Neural progenitor cell (in vitro differentiated cells): Measurements from ENCODE around the gene CD200R1. TPM values are rescaled to one million over a fixed set of nuclear protein-coding genes. Genes with fewer than 3 reads are reported as not detected.
A peak's percentile ranks its signal among the peaks of the same experiment; 100 is the strongest.

Source experiments
- DNase-seq: peaks from one replicate; pipeline ENCODE4 v3.0.0-alpha.2; 2016; ENCODE audit warnings: low spot score
- H2AFZ ChIP-seq: fragments of 200-600 bp; sonication (generic); replicated peaks from 2 replicates; pipeline ENCODE4 v1.6.1; 2016; ENCODE audit warnings: antibody characterized with exemption
- H3F3A ChIP-seq: fragments of 200-600 bp; sonication (generic); 2 replicates; pipeline ENCODE4 v1.6.1; 2016; ENCODE audit warnings: antibody characterized with exemption, low read depth
- H3K27ac ChIP-seq: fragments of 200-600 bp; sonication (generic); 2 replicates; pipeline ENCODE4 v1.5.1; 2016; ENCODE audit warnings: mild to moderate bottlenecking
- H3K27me3 ChIP-seq: fragments of 200-600 bp; sonication (generic); 2 replicates; pipeline ENCODE4 v1.6.1; 2016; ENCODE audit warnings: mild to moderate bottlenecking, moderate library complexity
- H3K36me3 ChIP-seq: fragments of 200-600 bp; sonication (generic); 2 replicates; pipeline ENCODE4 v1.5.1; 2016
- H3K4me1 ChIP-seq: fragments of 200-600 bp; sonication (generic); 2 replicates; pipeline ENCODE4 v1.6.1; 2016; ENCODE audit warnings: mixed run types
- H3K4me2 ChIP-seq: fragments of 200-600 bp; sonication (generic); 2 replicates; pipeline ENCODE4 v1.6.1; 2016
- H3K4me3 ChIP-seq: fragments of 200-600 bp; sonication (generic); 2 replicates; pipeline ENCODE4 v1.5.1; 2016
- H3K79me2 ChIP-seq: fragments of 200-600 bp; sonication (generic); 2 replicates; pipeline ENCODE4 v1.6.1; 2016; ENCODE audit warnings: low read depth
- H3K9ac ChIP-seq: fragments of 200-600 bp; sonication (generic); 2 replicates; pipeline ENCODE4 v1.6.1; 2016
- H3K9me3 ChIP-seq: fragments of 200-600 bp; sonication (generic); 2 replicates; pipeline ENCODE4 v1.5.1; 2016; ENCODE audit warnings: low read depth
- H4K20me1 ChIP-seq: fragments of 200-600 bp; sonication (generic); 2 replicates; pipeline ENCODE4 v1.6.1; 2016; ENCODE audit warnings: low read depth
- H3K27ac Mint-ChIP-seq: 3 replicates; pipeline ENCODE4 v1.8.0; 2021; ENCODE audit warnings: mixed read lengths
- H3K27me3 Mint-ChIP-seq: 2 replicates; pipeline ENCODE4 v1.8.0; 2022; ENCODE audit warnings: low read depth, mild to moderate bottlenecking, inconsistent platforms, moderate library complexity, mixed read lengths; ENCODE audit not compliant: insufficient read depth
- H3K36me3 Mint-ChIP-seq: 3 replicates; pipeline ENCODE4 v1.8.0; 2021; ENCODE audit warnings: mixed read lengths
- H3K4me1 Mint-ChIP-seq: 3 replicates; pipeline ENCODE4 v1.8.0; 2021; ENCODE audit warnings: mixed read lengths
- H3K4me3 Mint-ChIP-seq: 3 replicates; pipeline ENCODE4 v1.8.0; 2021; ENCODE audit warnings: mild to moderate bottlenecking, moderate library complexity, mixed read lengths
- H3K9me3 Mint-ChIP-seq: 3 replicates; pipeline ENCODE4 v1.8.0; 2020; ENCODE audit warnings: mixed read lengths
- CTCF ChIP-seq: fragments of 200-600 bp; sonication (generic); IDR thresholded peaks from 2 replicates; pipeline ENCODE4 v1.5.1; 2017; ENCODE audit warnings: antibody characterized with exemption, mild to moderate bottlenecking
- EZH2 ChIP-seq: fragments of 200-600 bp; sonication (generic); IDR thresholded peaks from 2 replicates; pipeline ENCODE4 v1.6.1; 2017; ENCODE audit warnings: antibody characterized with exemption, mild to moderate bottlenecking, moderate library complexity
- EZH2phosphoT487 ChIP-seq: fragments of 200-600 bp; sonication (generic); IDR thresholded peaks from 2 replicates; pipeline ENCODE4 v1.6.1; 2017; ENCODE audit warnings: antibody characterized with exemption
- total RNA-seq: library from RNA; depleted of rRNA; stranded (reverse); fragments of >200 nt; gene quantifications from 2 replicates; pipeline ENCODE4 v1.2.3, GENCODE V29; 2015; ENCODE audit warnings: low replicate concordance

The CD200R1 gene
- total RNA-seq, 1 donor from 2014 or later = not detected

GRCh38 chr3:112990672-112991602 is 16.0 kb upstream of the CD200R1 start, which contains the start of gene GTPBP8:
TSS of gene GTPBP8 (plus strand) at chr3:112990984. CDS start at chr3:112991000, 16 bp downstream.
- Histone ChIP-seq H3K79me2 (peaks cover 27% of the 10 kb centered on the region), H3F3A (peaks cover 13% of the 10 kb centered on the region), H2AFZ (peak within 1 kb of the TSS; percentile 85), H3K4me1 (peaks cover 14% of the 10 kb centered on the region), H3K27ac (peak within 1 kb of the TSS; percentile 97), H3K9ac (peak within 1 kb of the TSS; percentile 61), H3K36me3 (no peaks in the 10 kb centered on the region), H3K4me2 (peak within 1 kb of the TSS; percentile 85), H3K27me3 (no peaks in the 10 kb centered on the region), H3K9me3 (no peaks in the 10 kb centered on the region), H3K4me3 (peak within 1 kb of the TSS; percentile 80), H4K20me1 (no peaks in the 10 kb centered on the region)
- no peaks in the 10 kb centered on the region for H3K9me3 Mint-ChIP-seq
- H3K4me3 Mint-ChIP-seq = peak within 1 kb of the TSS; percentile 92
- no peaks in the 10 kb centered on the region for H3K27me3 Mint-ChIP-seq
- peak within 1 kb of the TSS; percentile 98 for H3K27ac Mint-ChIP-seq
- TF ChIP-seq CTCF (peak; percentile 7), EZH2 (no peak), EZH2phosphoT487 (peak; percentile 33)
- DNase-seq = peak; percentile 92
- H3K4me1 Mint-ChIP-seq = peaks cover 24% of the 10 kb centered on the region
- H3K36me3 Mint-ChIP-seq = peaks cover 5% of the 10 kb centered on the region

- H3K4me2 ChIP-seq = no peak overlapping the region
Measured at GRCh38 chr3:112987710-112988334, 12.9 kb upstream of the CD200R1 start.

GRCh38 chr3:112984485-112984884 is 9.6 kb upstream of the CD200R1 start:
- Mint-ChIP-seq H3K27me3 (no peaks in the 10 kb centered on the region), H3K27ac (no peak overlapping the region)
- no peak for DNase-seq

More at GRCh38 chr3:112987710-112988334, 12.9 kb upstream of the CD200R1 start:
- H3K4me1 ChIP-seq = peaks cover 14% of the 10 kb centered on the region
- no peak overlapping the region for H3K27ac ChIP-seq
- H3K79me2 ChIP-seq = peaks cover 15% of the 10 kb centered on the region
- no peaks in the 10 kb centered on the region for H3K27me3 ChIP-seq
- no peaks in the 10 kb centered on the region for H3K36me3 ChIP-seq
- H3K9ac ChIP-seq = no peak overlapping the region
- Mint-ChIP-seq H3K27ac (peak overlapping the region; percentile 23), H3K36me3 (no peaks in the 10 kb centered on the region), H3K4me3 (no peak overlapping the region), H3K9me3 (no peaks in the 10 kb centered on the region), H3K27me3 (no peaks in the 10 kb centered on the region), H3K4me1 (peaks cover 18% of the 10 kb centered on the region)
- no peak overlapping the region for H2AFZ ChIP-seq
- H3K4me3 ChIP-seq = no peak overlapping the region
- DNase-seq = no peak
- no peaks in the 10 kb centered on the region for H3K9me3 ChIP-seq
- H4K20me1 ChIP-seq = no peaks in the 10 kb centered on the region
- peaks cover 13% of the 10 kb centered on the region for H3F3A ChIP-seq
- no peak for TF ChIP-seq CTCF
- TF ChIP-seq EZH2phosphoT487 = no peak
- TF ChIP-seq EZH2 = no peak

More at GRCh38 chr3:112984485-112984884, 9.6 kb upstream of the CD200R1 start:
- Histone ChIP-seq H3K4me1 (no peaks in the 10 kb centered on the region), H3K79me2 (no peaks in the 10 kb centered on the region), H3K27me3 (no peaks in the 10 kb centered on the region), H3F3A (no peaks in the 10 kb centered on the region), H2AFZ (no peak overlapping the region), H3K27ac (no peak overlapping the region), H3K9me3 (no peaks in the 10 kb centered on the region), H4K20me1 (no peaks in the 10 kb centered on the region), H3K4me3 (no peak overlapping the region), H3K9ac (no peak overlapping the region), H3K4me2 (no peak overlapping the region), H3K36me3 (no peaks in the 10 kb centered on the region)
- Mint-ChIP-seq H3K4me1 (no peaks in the 10 kb centered on the region), H3K4me3 (no peak overlapping the region), H3K9me3 (no peaks in the 10 kb centered on the region), H3K36me3 (no peaks in the 10 kb centered on the region)
- TF ChIP-seq EZH2 (no peak), EZH2phosphoT487 (no peak), CTCF (no peak)
